NCI-H2196 (cell line): ENCODE measurements around the gene ZNF292.
"Not testable (repeated sequence)": the region's sequence is repeated elsewhere in the genome, so short reads cannot be mapped to it uniquely, and the experiment has no call there.

Source experiments
- DNase-seq: peaks from one replicate; lab custom pipeline; 2025; ENCODE audit not compliant: unreplicated experiment; lab: John Stamatoyannopoulos, UW

Gene ZNF292

GRCh38 chr6:87264481-87264880 is 109.1 kb downstream of the ZNF292 start:
- no peak for DNase-seq

DNA sequence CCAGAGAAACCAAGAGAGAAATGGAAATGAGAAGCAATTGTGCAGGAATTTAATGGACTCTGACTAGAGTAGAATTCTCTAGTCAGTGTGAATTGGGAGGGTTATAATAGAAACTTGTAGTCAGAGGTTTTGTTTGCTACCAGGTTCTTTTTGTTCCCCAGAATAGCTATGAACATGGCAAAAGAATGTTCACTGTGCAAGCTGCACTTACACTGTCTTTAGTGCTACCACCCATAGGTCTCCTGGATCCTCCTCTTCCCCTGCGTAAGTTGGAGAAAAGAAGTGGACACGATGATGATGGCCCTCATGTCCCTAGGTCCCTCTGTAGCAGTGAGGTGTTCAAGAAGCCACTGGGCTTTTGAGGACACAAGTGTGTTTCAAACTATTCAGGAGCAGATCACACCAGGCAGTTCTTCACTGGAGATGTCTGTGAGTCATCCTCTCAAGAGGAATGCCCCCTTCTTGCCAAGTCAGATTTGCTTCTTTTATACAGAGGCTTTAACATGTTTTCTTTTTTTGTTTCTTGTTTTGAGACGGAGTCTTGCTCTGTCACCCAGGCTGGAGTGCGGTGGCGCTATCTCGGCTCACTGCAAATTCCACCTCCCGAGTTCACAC is 119.4 kb downstream of the ZNF292 start:
- no peak for DNase-seq

- no peak for DNase-seq
Observed at GRCh38 chr6:87276624-87277023, 121.3 kb downstream of the ZNF292 start.

DNA sequence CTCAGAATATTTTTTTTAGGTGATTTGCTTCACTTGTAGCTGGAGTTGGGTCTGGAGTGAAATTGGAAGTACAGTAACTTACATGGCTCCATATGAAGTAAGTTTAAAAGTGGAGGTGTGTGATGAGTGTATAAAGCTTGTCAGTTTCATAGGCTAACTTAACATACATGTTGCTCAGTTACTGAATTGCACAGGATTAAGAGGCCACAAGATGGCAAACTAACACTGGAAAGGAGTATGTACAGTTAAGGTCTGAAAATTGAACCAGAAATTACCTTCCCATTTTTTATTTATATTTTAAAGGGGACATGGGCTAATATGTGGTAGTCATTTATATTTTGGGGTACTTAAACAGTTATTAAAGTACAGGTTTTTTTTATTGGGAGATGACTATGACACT is 121.8 kb downstream of the ZNF292 start:
- DNase-seq, result peak; percentile 30

DNA sequence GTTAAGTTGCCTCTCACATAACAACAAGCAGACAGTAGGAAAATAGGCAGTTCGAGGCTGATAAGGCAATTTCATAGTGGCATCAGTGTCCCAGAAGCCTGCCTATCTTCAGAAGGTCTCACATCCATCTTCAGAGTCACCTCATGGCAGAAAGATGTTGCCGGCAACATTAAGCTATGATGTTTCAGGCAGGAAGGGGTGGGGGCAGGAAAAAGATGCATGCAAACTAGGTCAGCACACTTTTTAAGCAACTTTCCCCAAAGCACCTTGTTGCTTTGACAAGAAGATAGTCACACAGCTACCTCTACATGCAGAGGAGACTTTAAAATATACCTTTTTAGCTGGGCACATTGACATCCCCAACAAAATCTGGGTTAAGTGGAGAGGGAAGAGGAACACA is 123.8 kb downstream of the ZNF292 start:
- no peak for DNase-seq

- no peak for DNase-seq
Observed at GRCh38 chr6:87281426-87281825, 126.1 kb downstream of the ZNF292 start.

GRCh38 chr6:87282743-87283142 is 127.4 kb downstream of the ZNF292 start:
- no peak for DNase-seq

DNA sequence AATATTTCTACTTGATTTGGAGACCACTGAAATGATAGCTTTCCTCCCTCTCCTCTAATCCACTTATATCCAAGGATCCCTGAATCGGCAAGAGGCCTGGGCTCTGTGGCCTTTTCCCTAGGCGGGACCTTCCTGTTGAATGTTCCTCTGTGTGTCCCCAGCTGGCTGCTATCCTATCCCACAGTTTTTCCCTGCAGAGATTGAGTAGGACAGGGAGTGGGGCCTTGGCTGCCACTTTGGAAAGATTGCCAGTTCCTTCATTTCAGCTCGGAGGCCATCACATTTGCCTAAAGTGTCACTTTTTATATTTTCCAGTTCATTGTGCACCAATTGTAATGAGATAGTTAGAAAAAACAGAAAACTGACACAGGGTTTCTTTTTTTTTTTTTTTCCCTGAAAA is 128.1 kb downstream of the ZNF292 start:
- no peak for DNase-seq

- DNase-seq, result no peak
Observed at GRCh38 chr6:87287251-87287650, 131.9 kb downstream of the ZNF292 start.

DNA sequence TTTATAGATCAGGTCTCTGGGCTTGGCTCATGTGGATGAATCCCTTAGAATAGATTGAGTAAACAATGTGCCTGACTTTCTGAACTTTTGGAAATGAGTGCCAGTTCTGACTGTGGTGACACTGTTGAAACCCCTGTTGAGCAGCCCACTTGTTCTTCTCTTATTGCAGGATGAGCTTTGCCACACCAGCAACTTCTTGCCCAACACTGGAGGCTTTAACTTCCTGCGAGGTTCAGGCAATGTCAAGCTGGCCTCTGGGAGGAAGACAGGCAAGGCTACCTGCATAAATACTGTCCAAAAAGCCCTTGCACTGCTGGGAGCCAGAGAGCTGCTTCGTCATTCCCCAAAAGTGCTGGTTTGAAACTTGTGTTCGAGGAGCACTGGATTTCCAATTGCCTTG is 134.2 kb downstream of the ZNF292 start:
- no peak for DNase-seq

- peak; percentile 61 for DNase-seq
Observed at GRCh38 chr6:87291883-87292282, 136.5 kb downstream of the ZNF292 start.

DNA sequence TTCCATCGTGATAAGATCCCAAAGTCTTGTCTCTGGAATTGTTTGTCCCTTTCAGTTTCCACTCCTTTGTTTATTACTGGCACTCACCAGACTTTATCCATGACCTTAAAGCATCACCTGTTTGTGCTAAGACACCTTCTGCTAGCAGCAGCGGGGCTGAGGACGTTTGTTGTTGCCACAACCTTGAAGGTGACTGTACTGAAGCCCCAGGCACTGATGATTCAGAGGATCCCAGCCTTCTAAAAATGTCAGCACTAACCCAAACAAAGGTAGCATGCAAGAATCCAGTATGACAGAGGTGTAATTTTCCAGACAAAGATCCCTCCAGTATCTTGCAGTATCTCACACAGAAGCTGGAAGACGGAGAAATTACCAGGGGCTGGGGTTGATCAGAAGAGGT is 138.2 kb downstream of the ZNF292 start:
- DNase-seq, result no peak

DNA sequence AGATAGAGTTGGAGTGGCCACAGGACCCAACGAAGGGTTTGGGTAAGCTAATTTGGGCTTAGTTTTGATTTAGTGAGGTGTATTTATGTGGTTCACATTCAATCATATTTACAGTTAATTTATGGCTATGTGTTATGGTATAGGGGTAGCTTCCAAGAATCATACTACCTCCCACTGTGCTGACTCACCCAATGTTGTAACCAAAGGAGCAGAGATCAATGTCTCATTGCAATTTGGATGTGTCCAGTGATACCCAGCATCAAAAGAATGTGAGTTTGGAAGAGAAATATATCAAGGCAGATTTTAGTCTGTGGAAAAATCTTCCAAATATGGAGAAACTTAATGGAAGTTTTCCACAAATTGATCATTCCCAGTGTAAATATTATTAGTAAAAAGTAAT is 141.8 kb downstream of the ZNF292 start:
- DNase-seq, result no peak

- not testable (repeated sequence) for DNase-seq
Observed at GRCh38 chr6:87301277-87301676, 145.9 kb downstream of the ZNF292 start.

GRCh38 chr6:87308970-87309369 is 153.6 kb downstream of the ZNF292 start:
- DNase-seq, result no peak

DNA sequence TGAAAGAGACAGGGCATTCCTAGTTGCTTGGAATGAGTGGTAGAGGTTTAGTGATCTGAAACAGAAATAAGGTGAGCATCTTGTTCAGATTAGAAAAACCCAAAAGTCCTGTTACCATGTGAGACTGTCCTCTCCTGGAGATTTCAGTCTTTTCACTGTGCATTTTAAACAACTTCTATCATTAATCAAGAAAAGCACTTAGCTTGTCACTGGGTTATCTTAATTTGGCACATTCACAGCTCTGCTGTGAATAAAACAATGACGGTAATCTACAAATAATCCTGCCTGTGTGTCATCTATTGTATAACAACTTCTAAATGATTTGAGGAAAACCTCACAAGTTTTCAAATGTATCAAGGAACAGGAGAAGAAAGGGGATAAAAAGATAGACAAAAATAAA is 157.5 kb downstream of the ZNF292 start:
- no peak for DNase-seq
